ENCODE data around the gene TMEM88.
A peak's percentile ranks its signal among the peaks of the same experiment; 100 is the strongest.

Gene TMEM88

DNA sequence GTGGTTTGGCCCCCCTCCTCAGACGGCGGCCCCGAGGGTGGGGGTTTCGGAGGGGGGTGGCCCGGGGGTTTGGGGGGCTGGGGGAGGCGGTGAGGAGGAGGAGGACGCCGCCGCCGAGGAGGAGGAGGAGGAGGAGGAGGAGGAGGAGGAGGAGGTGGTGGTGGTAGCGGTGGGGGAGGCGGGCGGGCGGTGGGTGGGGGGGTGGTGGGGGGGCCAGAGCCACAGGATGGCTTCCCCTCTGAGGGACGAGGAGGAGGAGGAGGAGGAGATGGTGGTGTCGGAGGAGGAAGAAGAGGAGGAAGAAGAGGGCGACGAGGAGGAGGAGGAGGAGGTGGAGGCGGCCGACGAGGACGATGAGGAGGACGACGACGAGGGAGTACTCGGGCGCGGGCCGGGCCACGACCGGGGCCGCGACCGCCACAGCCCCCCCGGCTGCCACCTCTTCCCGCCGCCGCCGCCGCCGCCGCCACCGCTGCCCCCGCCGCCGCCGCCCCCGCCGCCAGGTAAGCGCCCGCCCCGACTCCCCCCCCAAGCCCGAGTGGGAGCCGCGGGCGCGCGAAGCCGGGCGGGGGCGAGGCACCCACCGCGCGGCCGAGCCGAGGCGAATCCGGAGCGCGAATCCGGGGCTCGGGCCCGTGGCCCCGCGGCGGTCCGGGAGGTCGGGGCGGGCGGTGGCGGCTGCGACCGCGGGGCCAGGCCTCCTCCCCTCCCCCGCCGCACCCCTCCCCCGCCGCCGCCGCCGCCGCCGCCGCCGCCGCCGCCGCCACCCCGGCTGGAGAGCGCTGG, 29.9 kb downstream of the TMEM88 start:
- DNase-seq (ENCODE audit: low read depth in 2 of 2): peak in 1 of 2 donors; percentile 68

DNA sequence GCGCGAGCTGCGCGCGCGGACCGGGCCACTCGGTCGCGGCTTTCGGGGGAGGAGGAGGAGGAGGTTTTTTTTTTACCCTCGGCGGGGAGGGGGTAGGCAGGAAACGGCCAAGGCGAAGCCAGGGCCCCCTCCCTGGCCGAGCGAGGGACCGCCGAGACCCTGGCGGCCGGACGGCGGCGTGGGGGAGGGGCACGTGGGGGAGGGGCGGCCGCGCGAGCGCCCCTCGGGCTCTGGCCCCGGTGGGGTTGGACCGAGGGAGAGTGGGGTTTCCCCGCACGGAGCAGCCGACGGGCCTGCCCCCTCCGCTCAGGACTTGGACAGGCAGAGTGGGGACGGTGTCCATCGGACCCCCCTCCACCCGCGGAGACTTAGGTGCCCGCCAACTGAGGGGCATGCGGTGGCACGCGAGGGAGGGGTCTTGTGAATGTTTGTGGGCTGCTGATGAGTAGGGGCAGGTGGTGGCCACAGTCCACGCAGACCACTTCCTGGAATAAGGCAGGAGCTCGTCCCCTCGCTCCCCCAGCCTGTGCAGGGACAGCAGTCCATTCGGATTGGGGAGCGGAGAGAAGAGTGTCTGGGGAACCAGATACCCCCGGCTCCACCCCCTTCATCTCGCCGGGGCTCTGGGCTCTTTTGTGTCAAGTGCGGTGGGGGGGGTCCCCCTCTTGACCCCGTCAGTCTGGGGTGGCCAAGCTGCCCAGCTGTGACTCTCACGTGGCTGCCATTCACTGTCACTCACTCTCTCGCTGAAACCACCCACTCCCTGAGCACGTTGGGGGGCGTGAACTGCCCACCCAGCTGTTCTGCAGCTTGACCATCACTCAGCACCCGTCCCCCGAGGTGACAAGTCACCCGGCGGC, 30.7 kb downstream of the TMEM88 start:
- peak in 1 of 2 donors; percentile 45 for DNase-seq (ENCODE audit: low read depth in 2 of 2)

DNA sequence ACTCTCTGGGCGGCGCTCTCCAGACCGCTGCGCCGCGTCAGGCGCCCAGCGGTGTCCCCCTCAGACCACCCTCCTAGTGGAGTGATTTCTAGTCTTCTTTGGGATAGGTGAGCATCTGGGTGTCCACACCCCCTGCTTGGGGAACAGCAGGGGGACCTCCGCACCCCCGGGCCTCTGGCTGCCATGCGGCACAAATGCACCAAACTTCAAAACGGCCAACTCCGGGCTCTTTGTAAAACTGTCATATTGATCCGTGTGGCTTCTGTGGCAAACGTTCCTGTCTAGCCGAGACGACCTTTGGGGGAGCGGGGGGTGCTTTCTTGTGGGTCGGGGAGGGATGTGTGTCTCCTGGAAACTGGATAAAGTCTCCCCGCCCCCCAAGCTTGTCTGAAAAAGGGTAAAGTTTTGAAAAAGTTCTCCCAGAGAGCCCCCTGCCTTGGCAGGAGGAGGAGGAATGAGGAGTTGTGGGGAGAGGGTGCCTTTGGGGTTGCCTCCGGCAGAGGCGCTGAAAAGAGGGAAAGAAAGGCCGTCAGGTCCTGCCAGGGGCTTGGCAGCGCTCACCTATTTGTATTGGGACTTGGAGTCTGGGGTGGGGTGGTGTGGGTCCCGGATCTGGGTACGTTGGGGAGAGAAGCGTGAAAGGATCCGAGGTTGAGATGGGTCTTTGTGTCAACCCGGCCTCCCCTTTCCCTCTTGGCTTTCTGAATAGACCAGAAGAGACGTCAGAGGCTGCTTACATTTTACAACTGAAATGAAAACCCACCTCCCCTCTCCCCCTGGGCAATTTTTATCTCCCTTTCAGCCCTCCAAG, 31.6 kb downstream of the TMEM88 start:
- DNase-seq (ENCODE audit: low read depth in 2 of 2): peak in 1 of 2 donors; percentile 36

DNA sequence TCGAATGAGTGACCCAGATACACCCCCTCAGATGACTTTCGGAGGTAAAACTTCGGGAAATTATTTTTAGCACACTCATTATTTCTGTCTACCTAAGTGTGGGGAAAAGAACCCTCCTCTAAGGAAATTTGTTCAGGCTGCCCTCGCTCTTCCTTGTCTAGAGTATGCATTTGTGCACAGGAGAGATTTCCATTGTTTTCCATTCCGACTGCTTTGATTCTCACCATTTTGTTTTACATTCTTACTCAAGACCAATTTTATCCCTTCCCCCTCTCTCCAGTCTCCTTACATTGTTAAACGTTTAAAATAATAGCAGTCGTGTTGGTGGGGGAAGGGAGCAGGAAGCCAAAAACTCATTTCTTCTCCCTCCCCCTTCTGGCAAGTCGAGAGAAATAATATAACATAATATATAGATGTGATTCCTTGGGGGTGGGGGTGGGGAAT, 32.2 kb downstream of the TMEM88 start:
- DNase-seq (ENCODE audit: low read depth in 2 of 2): no peak

DNA sequence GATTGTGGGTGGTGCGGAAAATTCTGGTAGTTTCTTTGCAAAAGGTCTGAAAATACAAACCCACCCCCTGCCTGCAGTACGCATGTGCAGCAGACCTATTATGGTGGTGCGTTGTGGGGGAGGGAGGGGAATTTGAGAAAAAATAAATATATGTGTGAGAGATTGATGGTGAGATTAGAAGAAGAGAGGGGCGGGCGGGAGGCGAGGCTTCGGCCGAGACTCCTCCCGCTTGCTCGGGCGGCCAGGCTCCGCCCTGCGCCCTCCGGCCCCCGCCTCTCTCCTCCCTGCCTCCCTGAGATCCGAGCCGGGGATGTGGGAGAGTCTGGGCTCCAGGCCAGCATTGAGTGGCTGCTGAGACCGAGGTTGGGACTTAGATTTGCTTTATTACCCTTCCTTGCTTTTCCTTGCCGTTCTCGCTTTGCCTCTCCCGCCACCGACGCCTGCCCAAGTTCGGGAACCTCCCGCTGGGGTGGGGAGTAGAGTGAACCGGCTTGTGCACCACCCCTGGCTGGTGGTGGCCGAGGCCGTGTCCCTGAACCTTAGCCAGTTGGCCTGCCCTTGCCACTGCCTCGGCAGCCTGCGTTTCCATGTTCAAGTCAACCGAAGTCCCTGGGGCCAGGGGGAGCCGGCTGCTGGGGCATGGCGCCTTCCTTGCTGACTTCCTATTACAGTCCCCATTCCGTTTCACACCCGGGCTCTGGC, 32.8 kb downstream of the TMEM88 start:
- peak; percentile 85 to 94 for DNase-seq (ENCODE audit: low read depth in 2 of 2)

DNA sequence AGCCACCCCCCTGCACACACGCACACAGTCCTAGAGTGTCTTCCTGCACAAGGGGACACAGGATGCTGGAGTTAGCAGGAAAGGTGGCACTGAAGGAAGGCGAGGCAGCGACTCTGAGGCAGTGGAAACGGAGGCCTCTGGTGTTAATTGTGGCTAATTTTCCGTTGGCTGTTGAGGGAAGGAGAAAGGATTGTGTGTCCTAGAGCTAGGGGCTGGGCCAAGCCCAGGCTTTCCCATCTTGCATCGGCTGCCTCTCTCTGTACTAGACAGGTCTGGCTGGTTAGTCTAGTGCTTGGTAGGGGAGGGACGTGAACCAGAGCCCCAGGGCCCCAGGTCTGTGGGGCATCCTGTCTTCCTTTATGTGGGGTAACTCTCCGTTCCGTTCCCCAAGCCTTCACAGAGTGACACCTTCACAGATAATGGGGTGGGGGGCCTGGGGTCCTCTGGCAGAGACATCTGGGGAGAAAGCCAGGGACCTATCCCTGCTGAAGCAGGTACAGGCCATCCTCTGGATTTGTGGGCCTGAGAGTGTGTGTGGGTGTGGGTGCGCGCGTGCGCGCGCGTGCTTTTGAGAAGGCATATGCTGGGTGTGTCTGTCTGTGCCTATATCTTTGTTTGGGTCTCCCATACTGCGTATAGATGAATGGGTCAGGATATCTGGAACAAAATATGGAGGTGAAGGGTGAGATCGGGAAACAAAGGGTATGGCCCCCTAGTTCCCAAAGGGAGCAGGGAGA, 33.5 kb downstream of the TMEM88 start, which contains the start of gene CHD3:
CHD3 (plus strand) TSS at position 606 of the 737 bp plus-strand sequence. CDS start 212 bp downstream, outside the sequence.
- peak in 1 of 2 donors; percentile 19 for DNase-seq (ENCODE audit: low read depth in 2 of 2)

DNA sequence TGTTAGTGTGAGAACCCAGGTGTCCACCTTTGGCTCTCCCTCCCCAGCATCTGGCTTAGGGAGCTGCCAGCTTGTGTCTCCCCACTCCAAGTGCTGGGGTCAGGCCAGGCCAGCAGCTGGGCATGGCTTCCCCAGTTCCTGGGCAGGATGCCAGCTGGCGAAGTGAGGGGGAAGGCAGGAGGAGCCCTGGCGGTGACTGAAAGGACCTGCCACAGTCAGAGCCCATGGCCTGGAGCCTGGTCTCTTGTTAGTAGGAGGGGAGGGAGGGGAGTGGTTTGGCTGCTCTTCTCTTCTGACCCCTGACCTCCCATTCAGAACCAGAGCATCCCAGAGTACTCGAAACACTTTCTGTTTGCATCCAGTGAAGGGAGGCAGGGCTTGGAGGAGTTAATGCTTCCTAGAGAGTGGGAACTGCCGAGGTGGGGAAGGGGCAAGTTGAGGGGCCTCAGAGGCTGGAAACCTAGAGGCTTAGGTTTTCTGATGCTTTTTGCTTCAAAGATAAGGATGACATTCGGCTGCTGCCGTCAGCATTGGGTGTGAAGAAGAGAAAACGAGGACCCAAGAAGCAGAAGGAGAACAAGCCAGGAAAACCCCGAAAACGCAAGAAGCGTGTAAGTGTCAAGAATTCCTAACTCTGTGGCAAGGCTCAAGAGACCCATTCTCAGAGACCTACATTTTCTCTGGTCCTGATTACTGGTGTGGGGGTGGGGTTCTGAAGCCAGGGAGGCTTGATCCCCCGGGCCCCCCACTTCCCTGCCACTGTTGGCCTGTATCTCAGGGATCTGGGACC, 34.5 kb downstream of the TMEM88 start:
- no peak for DNase-seq (ENCODE audit: low read depth in 2 of 2)

DNA sequence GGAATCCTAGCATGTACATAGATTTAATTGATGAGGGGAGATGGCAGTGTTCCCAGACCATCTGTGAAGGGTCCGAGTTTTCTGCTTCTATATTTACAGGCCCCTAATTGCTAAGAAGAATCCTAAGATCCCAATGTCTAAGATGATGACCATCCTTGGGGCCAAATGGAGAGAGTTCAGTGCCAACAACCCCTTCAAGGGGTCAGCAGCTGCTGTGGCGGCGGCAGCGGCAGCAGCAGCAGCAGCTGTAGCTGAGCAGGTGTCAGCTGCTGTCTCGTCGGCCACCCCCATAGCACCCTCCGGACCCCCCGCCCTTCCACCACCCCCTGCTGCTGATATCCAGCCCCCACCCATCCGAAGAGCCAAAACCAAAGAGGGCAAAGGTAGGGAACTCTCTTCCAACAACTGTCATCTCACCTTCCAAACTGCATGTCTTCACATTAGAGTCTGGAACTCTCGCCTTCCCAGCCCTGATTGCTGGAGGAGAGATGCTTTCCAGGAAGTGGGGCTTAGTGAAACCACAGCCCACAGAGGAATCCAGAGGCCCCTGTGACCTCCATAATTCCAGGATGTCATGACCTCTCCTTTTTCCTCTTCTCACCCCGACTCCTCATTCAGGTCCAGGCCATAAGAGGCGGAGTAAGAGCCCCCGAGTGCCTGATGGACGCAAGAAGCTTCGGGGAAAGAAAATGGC, 38.5 kb downstream of the TMEM88 start:
- DNase-seq (ENCODE audit: low read depth in 2 of 2): no peak

DNA sequence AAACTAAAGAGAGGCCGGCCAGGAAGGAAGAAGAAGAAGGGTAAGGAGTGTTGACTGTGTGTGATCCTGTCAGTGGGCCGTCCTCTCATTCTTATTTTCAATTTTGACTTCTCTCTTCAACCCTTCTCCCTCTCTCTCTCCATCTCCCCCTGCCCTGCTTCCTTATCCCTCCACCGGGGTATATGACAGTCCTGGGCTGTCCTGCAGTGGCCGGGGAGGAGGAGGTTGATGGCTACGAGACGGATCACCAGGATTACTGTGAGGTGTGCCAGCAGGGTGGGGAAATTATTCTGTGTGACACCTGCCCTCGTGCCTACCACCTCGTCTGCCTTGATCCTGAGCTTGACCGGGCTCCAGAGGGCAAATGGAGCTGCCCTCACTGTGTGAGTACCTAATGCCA, 39.4 kb downstream of the TMEM88 start:
- DNase-seq (ENCODE audit: low read depth in 2 of 2): no peak

DNA sequence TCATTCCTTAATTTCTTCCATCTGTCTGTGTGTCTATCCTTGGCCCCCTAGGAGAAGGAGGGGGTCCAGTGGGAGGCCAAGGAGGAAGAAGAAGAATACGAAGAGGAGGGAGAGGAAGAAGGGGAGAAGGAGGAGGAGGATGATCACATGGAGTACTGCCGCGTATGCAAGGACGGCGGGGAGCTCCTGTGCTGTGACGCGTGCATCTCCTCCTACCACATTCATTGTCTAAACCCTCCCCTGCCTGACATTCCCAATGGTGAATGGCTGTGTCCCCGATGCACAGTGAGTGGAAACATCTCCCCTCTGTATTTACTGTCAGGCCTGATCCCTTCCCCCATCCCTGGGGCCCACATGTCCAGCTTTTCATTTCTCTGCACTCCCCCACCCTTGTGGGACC, 40.0 kb downstream of the TMEM88 start:
- no peak for DNase-seq (ENCODE audit: low read depth in 2 of 2)

DNA sequence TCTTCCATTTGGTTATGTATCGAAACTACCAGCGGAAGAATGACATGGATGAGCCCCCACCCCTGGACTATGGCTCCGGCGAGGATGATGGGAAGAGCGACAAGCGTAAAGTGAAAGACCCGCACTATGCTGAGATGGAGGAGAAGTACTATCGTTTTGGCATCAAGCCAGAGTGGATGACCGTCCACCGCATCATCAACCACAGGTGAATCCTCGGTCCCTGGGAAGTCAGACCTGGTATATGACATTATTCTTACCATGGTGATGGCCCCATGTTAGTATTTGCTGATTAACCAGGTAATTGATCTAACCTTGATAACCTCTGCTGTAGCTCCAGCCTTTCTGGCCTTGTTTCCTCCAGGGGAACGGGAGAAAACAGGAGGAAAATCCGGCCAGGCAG, 42.2 kb downstream of the TMEM88 start:
- DNase-seq (ENCODE audit: low read depth in 2 of 2): no peak

DNA sequence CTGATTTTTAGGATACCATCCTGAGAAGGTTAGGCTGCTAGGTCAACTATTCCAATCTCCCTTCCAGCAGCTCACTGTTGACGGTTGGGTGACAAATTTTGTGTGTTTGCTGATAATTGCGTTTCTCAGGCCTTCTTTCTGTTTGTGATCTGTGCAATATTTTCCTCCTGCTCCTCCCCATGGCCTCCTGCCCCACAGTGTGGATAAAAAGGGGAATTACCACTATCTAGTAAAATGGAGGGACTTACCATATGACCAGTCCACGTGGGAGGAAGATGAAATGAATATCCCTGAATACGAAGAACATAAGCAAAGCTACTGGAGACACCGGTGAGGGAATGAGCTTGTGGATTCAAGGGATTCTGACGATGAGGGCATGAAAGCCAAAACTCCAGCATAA, 42.9 kb downstream of the TMEM88 start:
- no peak for DNase-seq (ENCODE audit: low read depth in 2 of 2)

DNA sequence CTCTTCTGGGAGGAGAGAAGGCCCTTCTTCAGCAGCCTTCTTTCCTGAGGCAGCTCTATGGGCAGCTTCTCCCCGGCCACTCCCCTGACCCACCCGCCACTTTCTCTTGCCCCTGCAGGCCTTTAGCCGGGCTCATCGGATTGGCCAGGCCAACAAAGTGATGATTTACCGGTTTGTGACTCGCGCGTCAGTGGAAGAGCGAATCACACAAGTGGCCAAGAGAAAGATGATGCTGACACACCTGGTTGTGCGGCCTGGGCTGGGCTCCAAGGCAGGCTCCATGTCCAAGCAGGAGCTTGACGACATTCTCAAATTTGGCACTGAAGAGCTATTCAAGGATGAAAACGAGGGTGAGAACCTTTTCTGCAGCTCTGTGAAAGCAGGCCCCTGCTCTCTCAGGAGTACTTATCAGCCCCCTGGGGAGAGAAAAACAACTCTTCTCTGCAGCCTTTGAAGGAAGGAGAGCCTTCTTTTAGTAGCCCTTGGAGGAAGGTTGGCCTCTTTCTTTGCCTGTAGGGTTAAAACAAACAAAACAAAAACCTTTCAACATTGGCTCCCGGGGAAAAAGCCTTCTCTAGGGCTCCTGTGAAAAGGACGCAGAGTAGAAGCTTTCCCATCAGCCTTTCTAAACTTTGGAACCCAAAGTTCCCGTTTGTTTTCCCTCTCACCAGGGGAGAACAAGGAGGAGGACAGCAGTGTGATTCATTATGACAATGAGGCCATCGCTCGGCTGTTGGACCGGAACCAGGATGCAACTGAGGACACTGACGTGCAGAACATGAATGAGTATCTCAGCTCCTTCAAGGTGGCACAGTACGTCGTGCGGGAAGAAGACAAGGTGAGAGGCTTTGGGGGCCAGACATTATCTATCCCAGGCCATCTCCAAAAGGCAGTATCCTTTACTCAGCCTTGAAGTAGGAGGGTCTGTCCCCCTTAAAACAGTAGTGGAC, 48.6 kb downstream of the TMEM88 start:
- DNase-seq (ENCODE audit: low read depth in 2 of 2): no peak
